Lower lobe of right lung (tissue), 2 donors: ENCODE measurements around the gene PKNOX2. TPM values are rescaled to one million over a fixed set of nuclear protein-coding genes. Genes with fewer than 3 reads are reported as not detected.

ENCODE experiments used
- ATAC-seq, 2 donors: fragments of 200-7000 bp; cut with Tn5 transposase; one replicate each; pipeline ENCODE4 v1.9.1; 2020 to 2022; ENCODE audit warnings: mild to moderate bottlenecking in 2 of 2, moderate library complexity in 2 of 2
- DNase-seq: peaks from one replicate; pipeline ENCODE4 v3.0.0-alpha.2; 2020
- H3K27ac ChIP-seq: fragments of 200-600 bp; one replicate; pipeline ENCODE4 v1.8.0; 2022
- H3K27me3 ChIP-seq: fragments of 200-600 bp; one replicate; pipeline ENCODE4 v1.8.0; 2022; ENCODE audit warnings: low read depth
- H3K36me3 ChIP-seq: fragments of 200-600 bp; one replicate; pipeline ENCODE4 v1.8.0; 2022; ENCODE audit warnings: mild to moderate bottlenecking
- H3K4me1 ChIP-seq: fragments of 200-600 bp; one replicate; pipeline ENCODE4 v1.8.0; 2022
- H3K4me3 ChIP-seq: fragments of 200-600 bp; one replicate; pipeline ENCODE4 v1.8.0; 2022; ENCODE audit warnings: mild to moderate bottlenecking
- H3K9me3 ChIP-seq: fragments of 200-600 bp; one replicate; pipeline ENCODE4 v1.8.0; 2022
- CTCF ChIP-seq: fragments of 200-600 bp; IDR thresholded peaks from one replicate; pipeline ENCODE4 v1.8.0; 2022; ENCODE audit warnings: antibody characterized with exemption, mild to moderate bottlenecking
- intact Hi-C: fragments of 100-400 bp; cut with DNase I; formaldehyde crosslinking; loops from one replicate; pipeline ENCODE4 v1.11.0; 2022
- total RNA-seq: library from RNA; stranded (reverse); fragmentation: NEBNext Ultra II Directional; extraction: Animal tissue kit (Norgen Biotek cat#: 25700); gene quantifications from one replicate; pipeline ENCODE4 v1.2.1, GENCODE V29; 2021
- donor health status: DM: no; HTN: yes; CAD: no; lungs with severe emphysema.

PKNOX2 gene
- total RNA-seq, 1 donor from 2014 or later = 14.4 TPM

DNA sequence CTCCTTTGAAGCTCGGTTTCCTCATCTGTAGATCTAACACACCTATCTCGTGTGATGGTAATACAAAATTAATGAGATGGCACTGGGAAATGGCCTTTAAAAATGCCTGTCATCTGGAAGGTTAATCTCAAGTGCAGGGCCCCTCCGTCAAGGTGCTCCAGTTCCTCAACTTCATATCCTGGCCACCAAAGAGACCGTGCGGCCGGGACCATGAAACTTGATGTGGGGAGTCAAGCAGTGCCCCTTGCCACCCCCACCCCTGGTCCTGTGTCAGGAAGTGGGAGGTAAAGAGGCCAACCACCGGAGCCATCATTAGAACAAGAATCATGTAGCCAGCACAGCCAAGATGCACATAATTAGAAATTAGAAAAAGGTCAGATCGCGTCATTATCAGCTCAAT lies 223.3 kb downstream of the PKNOX2 start:
- H3K27me3 ChIP-seq = peaks cover 6% of the 10 kb centered on the region
- H3K36me3 ChIP-seq = no peaks in the 10 kb centered on the region
- H3K9me3 ChIP-seq = no peaks in the 10 kb centered on the region
- intact Hi-C loops = no loop called here
- no peak overlapping the region for H3K27ac ChIP-seq
- TF ChIP-seq CTCF = no peak
- H3K4me1 ChIP-seq = peaks cover 19% of the 10 kb centered on the region
- DNase-seq (no peak), ATAC-seq (no peak)
- no peak overlapping the region for H3K4me3 ChIP-seq

- peaks cover 6% of the 10 kb centered on the region for H3K27me3 ChIP-seq
- TF ChIP-seq CTCF = no peak
- no peak for ATAC-seq
- intact Hi-C loops = no loop called here
- no peak for DNase-seq
- no peak overlapping the region for H3K4me3 ChIP-seq
- peaks cover 19% of the 10 kb centered on the region for H3K4me1 ChIP-seq
- H3K36me3 ChIP-seq = no peaks in the 10 kb centered on the region
- no peaks in the 10 kb centered on the region for H3K9me3 ChIP-seq
- H3K27ac ChIP-seq = no peak overlapping the region
Measured at GRCh38 chr11:125388611-125389010, 224.1 kb downstream of the PKNOX2 start.

- Histone ChIP-seq H3K27ac (peak overlapping the region; percentile 56), H3K9me3 (no peaks in the 10 kb centered on the region), H3K4me1 (peaks cover 19% of the 10 kb centered on the region), H3K4me3 (no peak overlapping the region), H3K27me3 (peaks cover 6% of the 10 kb centered on the region), H3K36me3 (no peaks in the 10 kb centered on the region)
- intact Hi-C loops = no loop called here
- TF ChIP-seq CTCF = no peak
- no peak for DNase-seq
- no peak for ATAC-seq
Measured at GRCh38 chr11:125389339-125390166, 225.0 kb downstream of the PKNOX2 start.

DNA sequence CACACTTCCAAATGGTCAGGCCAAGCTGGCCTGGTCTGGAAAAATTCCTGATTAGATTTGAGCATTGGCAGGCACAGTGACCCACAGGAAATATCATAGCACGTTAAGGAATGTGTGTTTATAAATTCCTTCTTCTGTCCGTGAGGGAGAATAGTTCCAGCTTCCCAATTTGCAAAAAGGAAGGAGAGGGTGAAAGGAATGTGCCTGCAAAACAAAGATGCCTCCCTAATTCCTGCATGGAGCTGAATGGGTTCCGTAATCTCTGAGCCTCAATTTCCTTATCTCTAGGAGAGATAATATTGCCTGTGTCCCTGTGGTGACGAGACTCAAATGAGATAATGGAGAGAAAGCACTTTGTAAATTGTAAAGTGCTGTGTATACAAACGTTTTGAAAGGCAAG lies 226.4 kb downstream of the PKNOX2 start:
- peaks cover 19% of the 10 kb centered on the region for H3K4me1 ChIP-seq
- H3K27me3 ChIP-seq = peaks cover 6% of the 10 kb centered on the region
- no peak for TF ChIP-seq CTCF
- DNase-seq (no peak), ATAC-seq (peak; percentile 33 to 54)
- peak overlapping the region; percentile 56 for H3K27ac ChIP-seq
- no peaks in the 10 kb centered on the region for H3K36me3 ChIP-seq
- intact Hi-C loops = no loop called here
- no peak overlapping the region for H3K4me3 ChIP-seq
- no peaks in the 10 kb centered on the region for H3K9me3 ChIP-seq

DNA sequence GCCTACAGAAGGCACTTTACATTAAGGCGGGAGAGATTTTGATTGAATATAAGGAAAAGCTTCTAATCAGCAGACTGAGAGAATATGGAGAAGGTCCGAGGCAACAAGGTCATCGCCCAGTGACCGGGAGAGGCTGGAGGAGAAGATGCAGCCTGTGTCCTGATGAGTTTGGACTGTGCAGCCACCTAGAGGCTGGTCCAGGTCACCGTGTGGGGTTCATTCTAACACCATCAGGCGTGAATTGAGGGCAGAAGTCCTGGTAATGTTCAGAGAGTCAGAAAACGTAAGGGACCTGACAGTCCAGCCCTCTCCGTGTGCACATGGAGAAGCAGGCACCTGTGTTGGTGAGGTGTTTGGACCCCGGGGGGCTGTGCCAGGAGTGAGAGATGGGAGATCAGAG lies 228.8 kb downstream of the PKNOX2 start:
- Histone ChIP-seq H3K4me3 (no peak overlapping the region), H3K4me1 (peaks cover 19% of the 10 kb centered on the region), H3K27ac (no peak overlapping the region), H3K36me3 (no peaks in the 10 kb centered on the region), H3K9me3 (no peaks in the 10 kb centered on the region), H3K27me3 (peaks cover 6% of the 10 kb centered on the region)
- intact Hi-C loops = no loop called here
- ATAC-seq = no peak
- no peak for TF ChIP-seq CTCF
- no peak for DNase-seq
